K562 (cell line): ENCODE results near the gene AK5. TPM values are rescaled to one million over a fixed set of nuclear protein-coding genes. Genes with fewer than 3 reads are reported as not detected.

Experiments
- ATF7 ChIP-seq: fragments of 450-650 bp; IDR thresholded peaks from 2 replicates; pipeline ENCODE4 v1.7.1; 2014; ENCODE audit warnings: mild to moderate bottlenecking, moderate library complexity
- BHLHE40 ChIP-seq: IDR thresholded peaks from 2 replicates; pipeline ENCODE4 v1.6.1; 2011; ENCODE audit warnings: low read length, improper control_type of control experiment
- CHD4 ChIP-seq: fragments of 200-600 bp; sonication (generic); IDR thresholded peaks from 3 replicates; pipeline ENCODE4 v1.6.1; 2012; ENCODE audit warnings: low read depth, mild to moderate bottlenecking, mixed read lengths, low read length, inconsistent platforms; ENCODE audit not compliant: insufficient read depth, insufficient replicate concordance, poor library complexity, severe bottlenecking
- HLTF ChIP-seq: fragments of 450-650 bp; IDR thresholded peaks from 2 replicates; pipeline ENCODE4 v1.6.1; 2016
- JUN ChIP-seq, 2 experiments: sonication (generic) in 1 of 2; formaldehyde crosslinking in 1 of 2; IDR thresholded peaks; 2 replicates each; pipeline versions ENCODE4 v1.6.1 to v1.8.0; 2012 to 2022; ENCODE audit warnings: borderline replicate concordance in 2 of 2, mild to moderate bottlenecking in 2 of 2, improper control_type of control experiment in 1 of 2, low read depth in 1 of 2, low read length in 1 of 2, missing genetic modification reagents in 1 of 2
- L3MBTL2 ChIP-seq: fragments of 450-650 bp; IDR thresholded peaks from 2 replicates; pipeline ENCODE4 v1.6.1; 2016; ENCODE audit warnings: mild to moderate bottlenecking, moderate library complexity
- MEF2D ChIP-seq: conservative IDR thresholded peaks from 2 replicates; pipeline ENCODE4 v1.6.1; 2016; ENCODE audit warnings: low read depth, missing genetic modification characterization, missing compliant biosample characterization
- NEUROD1 ChIP-seq: fragments of 150-350 bp; IDR thresholded peaks from 2 replicates; pipeline ENCODE4 v1.6.1; 2014; ENCODE audit warnings: borderline replicate concordance, low read length, low read depth; ENCODE audit not compliant: partially characterized antibody
- NFIC ChIP-seq: fragments of 450-650 bp; IDR thresholded peaks from 2 replicates; pipeline ENCODE4 v1.6.1; 2017; ENCODE audit warnings: mild to moderate bottlenecking, inconsistent platforms
- NRF1 ChIP-seq, 2 experiments: fragments of 450-650 bp; IDR thresholded peaks in 1 of 2; conservative IDR thresholded peaks in 1 of 2; 2 replicates each; pipeline ENCODE4 v1.6.1; 2014; ENCODE audit warnings: mild to moderate bottlenecking in 2 of 2
- SMAD4 ChIP-seq: fragments of 250-450 bp; sonication (Bioruptor Pico); conservative IDR thresholded peaks from 2 replicates; pipeline ENCODE4 v1.8.0; 2021; ENCODE audit warnings: inconsistent platforms, mild to moderate bottlenecking, moderate library complexity
- SMARCE1 ChIP-seq: fragments of 450-650 bp; IDR thresholded peaks from 2 replicates; pipeline ENCODE4 v1.7.1; 2016; ENCODE audit warnings: mild to moderate bottlenecking
- TFE3 ChIP-seq: fragments of 450-650 bp; formaldehyde crosslinking; IDR thresholded peaks from 2 replicates; pipeline ENCODE4 v1.4.0; 2020; ENCODE audit warnings: mild to moderate bottlenecking, mixed read lengths
- VEZF1 ChIP-seq: fragments of 200-800 bp; sonication (Bioruptor generic); IDR thresholded peaks from 2 replicates; pipeline ENCODE4 v1.6.1; 2017; ENCODE audit warnings: missing genetic modification characterization, missing compliant biosample characterization
- YY1 ChIP-seq, 3 experiments: IDR thresholded peaks; 2 replicates each; pipeline ENCODE4 v1.6.1; 2011; ENCODE audit warnings: low read length in 2 of 3, mild to moderate bottlenecking in 2 of 3, moderate library complexity in 2 of 3, borderline replicate concordance in 1 of 3, control low read depth in 1 of 3, low read depth in 1 of 3; ENCODE audit not compliant: insufficient read depth in 3 of 3, insufficient replicate concordance in 2 of 3, control insufficient read depth in 1 of 3, insufficient read length in 1 of 3; ENCODE audit errors: extremely low read depth in 1 of 3
- ZBTB7A ChIP-seq: IDR thresholded peaks from 2 replicates; pipeline ENCODE4 v1.6.1; 2011; ENCODE audit warnings: low read depth, mild to moderate bottlenecking, low read length, moderate library complexity, borderline replicate concordance; ENCODE audit not compliant: control insufficient read depth
- ZNF121 ChIP-seq: sonication (generic); formaldehyde crosslinking; conservative IDR thresholded peaks from 2 replicates; pipeline ENCODE4 v1.8.0; 2022; ENCODE audit warnings: missing genetic modification reagents
- ZNF263 ChIP-seq: sonication (generic); formaldehyde crosslinking; IDR thresholded peaks from 2 replicates; pipeline ENCODE4 v1.8.0; 2022; ENCODE audit warnings: mild to moderate bottlenecking, missing genetic modification reagents, borderline replicate concordance
- ZNF449 ChIP-seq: fragments of 250-450 bp; sonication (Bioruptor Pico); IDR thresholded peaks from 2 replicates; pipeline ENCODE4 v1.8.0; 2022; ENCODE audit warnings: moderate library complexity, mild to moderate bottlenecking, inconsistent platforms
- ZNF830 ChIP-seq: fragments of 250-450 bp; sonication (Bioruptor Pico); IDR thresholded peaks from 2 replicates; pipeline ENCODE4 v1.5.0; 2021; ENCODE audit warnings: mild to moderate bottlenecking
- polyA plus RNA-seq, 8 experiments: library from polyadenylated mRNA; depleted of rRNA in 4 of 8; stranded (reverse) in 5 of 8; unstranded in 3 of 8; fragments of >200 nt; fragmentation: Nextera tagmentation in 2 of 8; fragmentation: Illumina TruSeq in 1 of 8; extraction: Ambion mirVana in 2 of 8; extraction: Trizol in 1 of 8; gene quantifications; 2 replicates each; pipeline versions ENCODE4 v1.2.1 to v1.2.3, GENCODE V29; 2011 to 2014; ENCODE audit warnings: inconsistent platforms in 1 of 8, missing spikeins in 1 of 8
- total RNA-seq, 7 experiments: library from RNA; depleted of rRNA in 6 of 7; stranded (reverse); fragments of >200 nt in 6 of 7; fragmentation: Illumina TruSeq in 2 of 7; extraction: Trizol in 2 of 7; gene quantifications; 2 replicates each; pipeline versions ENCODE4 v1.2.1 to v1.2.3, GENCODE V29; 2011 to 2021; ENCODE audit warnings: low replicate concordance in 1 of 7

The AK5 gene
- total and polyA plus RNA-seq, 9 of the 15 experiments (the other 6 are each of a cell fraction or from before 2014, with no cell fraction given), result 0.06 TPM; not detected in 8

GRCh38 chr1:77605246-77606026 is 323.6 kb downstream of the AK5 start (continued):
- TF ChIP-seq ZNF263 (CRISPR knock-in tag), result no peak
- no peak for TF ChIP-seq ZNF449 (CRISPR knock-in tag)
- peak; percentile 67 for TF ChIP-seq SMAD4 (CRISPR knock-in tag)
- TF ChIP-seq JUN (IDR thresholded peaks at IDR 0.05; ENCODE audit: borderline replicate concordance, low read depth, low read length), result no peak
- no peak for TF ChIP-seq JUN (CRISPR knock-in tag; IDR thresholded peaks at IDR 0.05; ENCODE audit: borderline replicate concordance)
- TF ChIP-seq ATF7, result 0 out of 2 replicates have a peak, but pooled peaks have one; percentile 15
- peak; percentile 79 for TF ChIP-seq BHLHE40
- no peak for TF ChIP-seq ZBTB7A
- TF ChIP-seq VEZF1, result peak; percentile 24; the same call in 1 of the 2 replicates
- TF ChIP-seq YY1 (IDR thresholded peaks at IDR 0.05; ENCODE audit: borderline replicate concordance in 1 of 3, control insufficient read depth in 1 of 3, extremely low read depth in 1 of 3, insufficient read depth in 3 of 3, insufficient read length in 1 of 3, insufficient replicate concordance in 2 of 3, low read depth in 1 of 3, low read length in 2 of 3), result no peak
- no peak for TF ChIP-seq MEF2D (tag)
- TF ChIP-seq NFIC, result peak; percentile 65
- TF ChIP-seq HLTF, result no peak
- TF ChIP-seq L3MBTL2, result peak; percentile 73
- TF ChIP-seq ZNF830 (CRISPR knock-in tag), result no peak
- TF ChIP-seq NEUROD1, result no peak
- TF ChIP-seq SMARCE1, result peak; percentile 18; the same call in 1 of the 2 replicates
- no peak for TF ChIP-seq CHD4
- peak; percentile 14; the same call in 1 of the 2 replicates for TF ChIP-seq TFE3
- TF ChIP-seq ZNF121 (CRISPR knock-in tag), result no peak
- 0 out of 4 replicates have a peak, but pooled peaks have one; percentile 27 to 32 for TF ChIP-seq NRF1 (conservative IDR thresholded peaks at IDR 0.05 in 1 of 2, IDR thresholded peaks at IDR 0.05 in 1 of 2)
